GM10266 (cell line): Measurements from ENCODE around the gene DOK6.

Experiments
- DNase-seq: peaks from one replicate; pipeline ENCODE4 v3.0.0; 2012; ENCODE audit errors: extremely low spot score
- TF ChIP-seq, protein P1 (sequence below): IDR thresholded peaks from 2 replicates; pipeline ENCODE4 v1.5.1; 2012; ENCODE audit warnings: mild to moderate bottlenecking, low read depth; ENCODE audit not compliant: control insufficient read depth, insufficient read depth; ENCODE audit errors: missing control alignments

DOK6 gene

DNA sequence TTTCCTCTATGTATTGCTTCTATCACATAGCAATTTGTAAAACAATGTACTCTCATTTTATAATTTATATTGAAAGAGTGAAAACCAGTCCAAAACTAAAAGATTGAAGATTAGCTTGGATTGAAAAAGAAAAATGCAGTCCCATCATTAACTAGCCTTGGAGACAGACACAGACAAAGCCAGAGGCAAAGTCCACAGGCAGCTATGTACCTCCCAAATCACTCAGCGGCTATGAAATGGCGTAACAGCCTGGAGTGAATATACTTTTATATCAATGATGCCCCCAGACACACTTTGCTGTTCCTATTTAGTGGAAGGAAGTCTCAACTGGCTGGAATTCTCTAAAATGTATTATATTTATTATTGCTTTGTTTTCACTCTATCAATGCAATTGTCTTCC lies 33.6 kb upstream of the DOK6 start:
- TF ChIP-seq, protein P1, sequence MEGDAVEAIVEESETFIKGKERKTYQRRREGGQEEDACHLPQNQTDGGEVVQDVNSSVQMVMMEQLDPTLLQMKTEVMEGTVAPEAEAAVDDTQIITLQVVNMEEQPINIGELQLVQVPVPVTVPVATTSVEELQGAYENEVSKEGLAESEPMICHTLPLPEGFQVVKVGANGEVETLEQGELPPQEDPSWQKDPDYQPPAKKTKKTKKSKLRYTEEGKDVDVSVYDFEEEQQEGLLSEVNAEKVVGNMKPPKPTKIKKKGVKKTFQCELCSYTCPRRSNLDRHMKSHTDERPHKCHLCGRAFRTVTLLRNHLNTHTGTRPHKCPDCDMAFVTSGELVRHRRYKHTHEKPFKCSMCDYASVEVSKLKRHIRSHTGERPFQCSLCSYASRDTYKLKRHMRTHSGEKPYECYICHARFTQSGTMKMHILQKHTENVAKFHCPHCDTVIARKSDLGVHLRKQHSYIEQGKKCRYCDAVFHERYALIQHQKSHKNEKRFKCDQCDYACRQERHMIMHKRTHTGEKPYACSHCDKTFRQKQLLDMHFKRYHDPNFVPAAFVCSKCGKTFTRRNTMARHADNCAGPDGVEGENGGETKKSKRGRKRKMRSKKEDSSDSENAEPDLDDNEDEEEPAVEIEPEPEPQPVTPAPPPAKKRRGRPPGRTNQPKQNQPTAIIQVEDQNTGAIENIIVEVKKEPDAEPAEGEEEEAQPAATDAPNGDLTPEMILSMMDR: no peak
- DNase-seq: no peak

DNA sequence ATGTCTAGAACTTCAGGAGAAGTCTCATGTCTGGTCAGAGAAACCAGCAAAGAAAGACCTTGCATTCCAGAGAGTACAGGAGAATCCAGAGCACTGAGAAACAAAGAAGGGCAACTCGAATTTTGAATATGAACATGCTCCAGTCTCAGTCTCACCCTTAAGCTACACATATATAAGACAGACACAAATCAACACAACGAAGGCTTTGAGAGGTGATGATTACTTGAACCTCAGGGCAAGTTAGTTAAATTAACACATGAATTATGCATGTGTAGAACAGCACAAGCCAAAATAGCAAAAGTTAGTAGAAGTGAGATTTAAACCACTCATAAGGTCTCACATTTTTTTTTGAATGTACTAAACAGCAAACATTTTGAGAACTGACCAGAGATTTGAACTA lies 29.0 kb upstream of the DOK6 start:
- no peak for DNase-seq
- TF ChIP-seq, protein P1: no peak

DNA sequence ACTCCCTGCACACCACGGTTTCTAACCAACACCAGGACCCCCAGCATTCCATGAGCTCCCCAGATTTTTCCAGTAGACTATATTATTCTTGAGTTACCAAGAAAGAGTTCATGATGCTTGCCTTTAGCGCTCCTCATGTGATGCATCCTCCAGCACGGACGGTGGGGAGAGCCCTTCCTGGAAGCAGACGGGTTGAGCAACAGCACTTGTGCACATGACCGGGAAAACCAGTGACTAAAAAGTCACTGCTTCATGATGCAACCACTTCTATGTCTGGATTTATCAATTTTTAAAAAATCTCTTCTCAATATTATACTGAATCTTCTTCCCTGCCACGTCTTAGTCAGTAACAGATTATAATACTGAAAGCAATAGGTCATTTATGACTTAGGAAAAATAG lies 20.4 kb upstream of the DOK6 start:
- TF ChIP-seq, protein P1: no peak
- DNase-seq: no peak

DNA sequence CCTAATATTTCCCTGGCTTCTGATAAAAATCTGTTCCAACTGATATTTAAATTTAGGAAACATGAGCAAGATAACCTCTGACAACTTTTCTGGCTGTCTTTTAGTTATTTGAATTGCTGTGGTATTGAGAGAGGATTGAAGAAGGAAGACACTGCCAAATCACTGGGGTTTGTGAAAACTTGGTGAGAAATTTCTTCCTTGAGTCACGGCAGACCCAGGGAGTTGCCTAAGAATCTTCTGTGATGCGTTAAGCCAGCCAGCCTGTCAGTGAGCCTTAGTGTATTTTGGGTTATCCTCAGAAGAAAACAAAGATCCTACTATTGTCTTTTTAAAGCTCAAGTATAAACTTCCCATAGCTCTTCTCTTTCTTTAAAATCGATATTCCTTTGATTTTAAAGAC lies 17.5 kb upstream of the DOK6 start:
- TF ChIP-seq, protein P1: no peak
- no peak for DNase-seq

DNA sequence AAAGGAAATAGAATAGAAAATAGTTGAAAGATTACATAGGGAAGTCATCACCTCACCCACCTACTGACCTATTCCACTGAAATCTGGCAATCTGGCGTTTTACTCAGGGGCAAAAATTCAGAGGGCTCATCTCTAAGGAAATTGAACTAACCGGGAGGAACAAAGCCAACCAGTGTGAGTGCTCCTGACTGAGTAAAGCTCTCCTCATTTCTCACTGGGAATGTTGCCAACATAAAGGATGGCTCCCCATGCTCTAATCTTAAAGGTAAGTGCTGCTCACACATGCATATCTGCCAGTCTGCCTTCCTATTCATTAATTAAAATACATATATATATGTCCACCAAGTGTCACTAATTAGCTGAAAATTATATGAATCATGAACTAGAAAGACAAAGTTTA lies 13.5 kb upstream of the DOK6 start:
- TF ChIP-seq, protein P1: no peak

DNA sequence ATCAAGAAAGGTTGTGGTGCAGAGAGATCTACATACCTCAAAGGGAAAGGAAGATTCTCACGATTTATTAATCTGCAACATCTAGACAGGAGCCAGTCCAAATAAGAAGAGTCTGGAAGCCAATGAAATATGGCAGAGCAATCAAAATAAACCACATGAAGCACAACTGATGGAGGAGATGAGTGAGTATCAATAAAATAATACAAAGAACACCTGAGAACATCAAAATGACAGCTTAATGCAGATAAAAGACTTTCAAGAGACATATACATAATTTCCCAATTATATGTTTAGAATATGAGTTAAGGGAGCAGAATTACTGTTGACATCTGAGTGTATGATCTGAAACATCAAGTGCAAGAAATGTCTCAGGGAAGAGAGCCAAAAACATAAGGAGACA lies 12.5 kb upstream of the DOK6 start:
- TF ChIP-seq, protein P1: no peak
- DNase-seq: no peak

More for the DNA sequence above, 13.5 kb upstream of the DOK6 start:
- no peak for DNase-seq

DNA sequence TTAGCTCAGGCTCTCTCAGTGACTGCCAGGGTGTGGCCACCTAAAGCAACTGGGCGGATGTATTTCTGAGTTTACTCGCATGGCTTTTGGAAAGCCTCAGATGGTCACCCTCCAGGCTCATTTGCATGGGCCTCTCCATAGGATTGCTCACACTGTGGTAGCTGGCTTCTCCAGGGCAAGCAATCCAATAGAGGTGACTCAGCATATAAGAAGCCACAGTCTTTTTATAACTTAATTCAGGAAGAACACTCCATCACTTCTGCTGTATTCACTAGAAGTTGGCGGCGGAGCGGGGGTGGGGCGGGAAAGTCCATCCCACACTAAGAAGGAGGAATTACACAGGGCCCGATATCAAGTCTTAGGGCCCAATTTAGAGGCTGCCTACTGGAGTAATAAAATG lies 3.6 kb upstream of the DOK6 start:
- no peak for DNase-seq
- TF ChIP-seq, protein P1: no peak

DNA sequence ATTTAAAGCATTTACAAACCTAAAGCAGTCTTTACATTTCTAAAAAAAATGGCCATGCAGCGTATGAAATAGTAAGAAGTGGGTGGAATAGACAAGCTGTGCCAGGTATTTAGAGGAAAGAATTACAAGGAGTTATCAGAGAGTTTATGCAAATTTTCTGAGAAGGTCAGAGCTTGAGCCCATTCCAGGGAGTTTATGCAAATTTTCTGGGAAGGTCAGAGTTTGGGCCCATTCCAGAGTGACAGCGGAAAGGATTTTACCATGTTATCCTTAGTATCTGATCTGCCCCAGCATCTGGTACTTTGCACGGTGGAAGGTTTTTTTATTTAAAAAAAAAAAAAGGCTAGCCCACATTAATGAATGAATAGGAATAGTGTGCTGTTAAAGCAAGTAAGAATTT lies 1.4 kb upstream of the DOK6 start:
- TF ChIP-seq, protein P1: no peak
- no peak for DNase-seq
